Activated B cell treated with CpG ODN at 0.5 μM for 24 hours (primary cell): Measurements from ENCODE around the gene DST. TPM values are rescaled to one million over a fixed set of nuclear protein-coding genes. Genes with fewer than 3 reads are reported as not detected.
"Not testable (repeated sequence)": the region's sequence is repeated elsewhere in the genome, so short reads cannot be mapped to it uniquely, and the experiment has no call there.

ENCODE experiments used
- ATAC-seq: fragments of 200-7000 bp; cut with Tn5 transposase; one replicate; pipeline ENCODE4 v1.10.0; 2021; ENCODE audit warnings: low read depth, mild to moderate bottlenecking, moderate library complexity
- CTCF ChIA-PET: fragments of 350-600 bp; sonication (Branson Sonifier 250); formaldehyde crosslinking; loops from one replicate; lab custom pipeline; 2021; ENCODE audit warnings: antibody characterized with exemption; lab: Charles Lee
- POLR2A ChIA-PET: fragments of 350-600 bp; sonication (Branson Sonifier 250); formaldehyde crosslinking; loops from one replicate; lab custom pipeline; 2021; ENCODE audit warnings: antibody characterized with exemption; lab: Charles Lee
- DNase-seq: peaks from one replicate; pipeline ENCODE4 v3.0.0; 2022
- H3K27ac Mint-ChIP-seq: one replicate; pipeline ENCODE4 v1.8.0; 2020; ENCODE audit warnings: mixed read lengths
- H3K27me3 Mint-ChIP-seq: one replicate; pipeline ENCODE4 v1.8.0; 2021; ENCODE audit warnings: mixed read lengths
- H3K36me3 Mint-ChIP-seq: one replicate; pipeline ENCODE4 v1.8.0; 2021; ENCODE audit warnings: low read depth, mixed read lengths
- H3K4me1 Mint-ChIP-seq: one replicate; pipeline ENCODE4 v1.8.0; 2021; ENCODE audit warnings: mixed read lengths
- H3K4me3 Mint-ChIP-seq: one replicate; pipeline ENCODE4 v1.8.0; 2020; ENCODE audit warnings: mild to moderate bottlenecking, mixed read lengths
- H3K9me3 Mint-ChIP-seq: one replicate; pipeline ENCODE4 v1.8.0; 2020; ENCODE audit warnings: mixed read lengths
- intact Hi-C: fragments of 100-400 bp; cut with micrococcal nuclease; formaldehyde crosslinking; loops from one replicate; pipeline ENCODE4 v1.15.1; 2024
- total RNA-seq: library from RNA; stranded (reverse); gene quantifications from 2 replicates; pipeline ENCODE4 v1.2.3, GENCODE V29; 2022
- TF ChIP-seq, protein P1 (sequence below): fragments of 200-600 bp; IDR thresholded peaks from one replicate; pipeline ENCODE4 v1.8.0; 2022; ENCODE audit warnings: antibody characterized with exemption, mild to moderate bottlenecking

Gene DST
- total RNA-seq, 1 donor from 2014 or later = 1.3 TPM

DNA sequence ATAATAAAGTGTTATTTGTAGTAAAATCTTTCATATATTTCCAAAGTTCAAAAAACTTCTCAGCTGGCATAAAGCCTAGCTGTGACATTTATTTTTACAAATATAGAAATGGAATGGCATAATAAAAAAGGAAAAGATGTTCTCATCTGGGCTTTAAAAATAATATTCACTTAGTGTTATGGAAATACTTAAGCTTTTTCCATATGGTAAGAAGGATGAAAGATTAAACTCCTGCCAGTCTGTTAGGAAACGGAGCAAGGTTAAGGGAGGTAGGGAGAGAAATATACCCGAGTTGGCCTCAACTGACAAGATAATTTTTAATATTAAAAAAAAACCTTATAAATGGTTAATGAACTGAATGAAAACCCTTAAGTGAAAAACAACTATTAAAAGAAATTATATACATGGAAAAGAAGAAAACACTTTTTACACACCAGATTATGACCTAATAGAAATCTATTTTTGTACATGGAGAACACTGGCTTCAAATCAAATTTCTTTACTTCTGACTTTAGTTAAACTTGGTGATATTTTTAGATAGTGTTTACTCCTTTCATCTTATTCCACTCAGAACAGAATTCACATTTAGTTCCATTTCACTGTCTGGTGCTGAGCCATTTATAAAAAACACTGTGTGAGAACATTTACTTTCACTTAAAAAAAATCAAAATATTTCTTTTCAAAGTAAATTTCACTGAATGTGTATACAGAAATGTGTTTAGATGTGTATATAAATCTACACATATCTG lies 137.0 kb downstream of the DST start:
- intact Hi-C loops = no loop called here
- ATAC-seq (no peak), DNase-seq (no peak)
- Mint-ChIP-seq H3K9me3 (no peaks in the 10 kb centered on the region), H3K36me3 (no peaks in the 10 kb centered on the region), H3K4me3 (no peak overlapping the region), H3K27me3 (no peaks in the 10 kb centered on the region), H3K27ac (no peak overlapping the region), H3K4me1 (no peaks in the 10 kb centered on the region)
- ChIA-PET POLR2A (no interaction called here), CTCF (no interaction called here)
- TF ChIP-seq, protein P1, sequence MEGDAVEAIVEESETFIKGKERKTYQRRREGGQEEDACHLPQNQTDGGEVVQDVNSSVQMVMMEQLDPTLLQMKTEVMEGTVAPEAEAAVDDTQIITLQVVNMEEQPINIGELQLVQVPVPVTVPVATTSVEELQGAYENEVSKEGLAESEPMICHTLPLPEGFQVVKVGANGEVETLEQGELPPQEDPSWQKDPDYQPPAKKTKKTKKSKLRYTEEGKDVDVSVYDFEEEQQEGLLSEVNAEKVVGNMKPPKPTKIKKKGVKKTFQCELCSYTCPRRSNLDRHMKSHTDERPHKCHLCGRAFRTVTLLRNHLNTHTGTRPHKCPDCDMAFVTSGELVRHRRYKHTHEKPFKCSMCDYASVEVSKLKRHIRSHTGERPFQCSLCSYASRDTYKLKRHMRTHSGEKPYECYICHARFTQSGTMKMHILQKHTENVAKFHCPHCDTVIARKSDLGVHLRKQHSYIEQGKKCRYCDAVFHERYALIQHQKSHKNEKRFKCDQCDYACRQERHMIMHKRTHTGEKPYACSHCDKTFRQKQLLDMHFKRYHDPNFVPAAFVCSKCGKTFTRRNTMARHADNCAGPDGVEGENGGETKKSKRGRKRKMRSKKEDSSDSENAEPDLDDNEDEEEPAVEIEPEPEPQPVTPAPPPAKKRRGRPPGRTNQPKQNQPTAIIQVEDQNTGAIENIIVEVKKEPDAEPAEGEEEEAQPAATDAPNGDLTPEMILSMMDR = no peak

DNA sequence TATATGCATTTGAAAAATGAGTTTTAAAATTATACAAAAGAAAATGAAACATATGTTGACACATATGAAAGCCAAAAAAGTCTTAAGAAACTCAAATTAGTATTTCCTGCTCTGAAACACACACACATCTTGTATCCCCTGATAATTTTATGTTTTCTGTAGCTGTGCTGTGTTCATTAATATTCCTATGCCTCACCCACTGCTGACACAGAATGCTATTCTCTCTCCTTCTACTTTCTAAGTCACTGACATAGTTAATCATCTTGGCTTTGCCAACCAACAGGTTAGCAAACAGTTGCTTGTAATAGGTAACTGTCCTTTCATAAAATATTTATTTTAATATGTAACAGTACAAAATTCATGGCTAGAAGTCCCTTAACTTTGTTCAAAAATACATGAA lies 140.7 kb downstream of the DST start:
- H3K27ac Mint-ChIP-seq = no peak overlapping the region
- intact Hi-C loops = no loop called here
- no peaks in the 10 kb centered on the region for H3K9me3 Mint-ChIP-seq
- H3K4me3 Mint-ChIP-seq = no peak overlapping the region
- TF ChIP-seq, protein P1 = no peak
- no peaks in the 10 kb centered on the region for H3K4me1 Mint-ChIP-seq
- CTCF ChIA-PET = no interaction called here
- no peak for DNase-seq
- no peak for ATAC-seq
- POLR2A ChIA-PET = no interaction called here
- no peaks in the 10 kb centered on the region for H3K36me3 Mint-ChIP-seq
- no peaks in the 10 kb centered on the region for H3K27me3 Mint-ChIP-seq

DNA sequence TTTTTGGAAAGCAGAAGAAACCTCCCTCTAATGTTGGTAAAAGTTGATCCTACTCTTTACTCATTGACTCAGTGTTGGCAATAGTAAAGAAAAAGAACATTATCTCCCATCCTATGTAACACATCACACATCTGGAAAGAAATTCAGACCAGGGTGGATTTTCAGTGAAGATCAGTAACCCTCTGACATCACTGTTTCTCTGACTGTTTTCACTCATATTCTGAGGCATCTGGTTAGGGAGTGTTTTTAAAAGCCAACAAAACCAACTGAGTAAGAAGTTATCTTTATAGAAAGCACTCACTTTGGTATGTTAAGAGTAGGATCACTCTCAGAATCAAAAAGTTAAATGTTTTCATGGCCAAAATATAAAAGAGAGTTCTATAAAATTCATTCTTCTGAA lies 143.6 kb downstream of the DST start:
- DNase-seq = no peak
- H3K4me1 Mint-ChIP-seq = no peaks in the 10 kb centered on the region
- no peaks in the 10 kb centered on the region for H3K36me3 Mint-ChIP-seq
- H3K4me3 Mint-ChIP-seq = no peak overlapping the region
- no peak overlapping the region for H3K27ac Mint-ChIP-seq
- no peaks in the 10 kb centered on the region for H3K27me3 Mint-ChIP-seq
- ATAC-seq = no peak
- TF ChIP-seq, protein P1 = no peak
- POLR2A ChIA-PET = no interaction called here
- CTCF ChIA-PET = no interaction called here
- intact Hi-C loops = no loop called here
- no peaks in the 10 kb centered on the region for H3K9me3 Mint-ChIP-seq

DNA sequence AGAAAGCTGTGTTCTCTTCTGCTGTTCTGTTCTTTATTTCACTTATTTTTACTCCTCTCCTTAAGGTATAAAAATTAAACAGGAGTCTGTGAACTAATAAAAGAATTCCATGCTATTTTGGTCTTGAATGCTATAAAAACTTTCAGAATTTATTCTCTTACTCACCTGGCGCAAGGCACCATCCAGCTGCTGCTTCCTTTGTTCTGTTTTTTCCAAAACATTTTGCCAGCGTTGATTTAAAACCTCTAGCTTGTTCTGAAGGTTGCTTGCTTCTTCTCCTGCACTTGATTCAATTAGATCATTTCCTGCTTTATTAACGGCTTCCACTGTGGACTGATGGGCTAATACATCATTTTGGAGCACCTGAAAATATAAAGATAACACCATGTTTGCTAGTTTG lies 145.0 kb downstream of the DST start:
- H3K9me3 Mint-ChIP-seq = no peaks in the 10 kb centered on the region
- DNase-seq = no peak
- no peak overlapping the region for H3K27ac Mint-ChIP-seq
- no peak for ATAC-seq
- intact Hi-C loops = no loop called here
- no peaks in the 10 kb centered on the region for H3K36me3 Mint-ChIP-seq
- no peak overlapping the region for H3K4me3 Mint-ChIP-seq
- ChIA-PET POLR2A (no interaction called here), CTCF (no interaction called here)
- no peaks in the 10 kb centered on the region for H3K27me3 Mint-ChIP-seq
- TF ChIP-seq, protein P1 = no peak
- no peaks in the 10 kb centered on the region for H3K4me1 Mint-ChIP-seq

DNA sequence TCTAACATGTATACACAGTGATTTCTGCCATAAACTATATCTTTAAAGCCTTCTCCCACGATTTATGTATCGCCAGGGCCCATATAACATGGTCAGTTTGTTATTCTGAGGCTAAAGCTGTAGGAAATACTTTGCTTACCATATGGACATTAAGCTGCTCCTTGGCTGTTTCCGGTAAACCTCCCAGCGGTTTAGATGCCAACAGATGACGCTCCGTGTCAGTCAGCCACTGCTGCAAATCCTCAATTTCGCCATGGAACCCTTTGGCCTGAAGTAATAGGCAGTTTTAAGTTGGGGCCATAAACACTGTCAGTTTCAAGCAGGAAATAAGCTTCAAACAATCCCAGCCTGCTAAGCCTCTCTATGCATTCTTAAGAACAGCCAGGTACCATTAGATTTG lies 145.4 kb downstream of the DST start:
- no peaks in the 10 kb centered on the region for H3K27me3 Mint-ChIP-seq
- TF ChIP-seq, protein P1 = no peak
- CTCF ChIA-PET = no interaction called here
- no peaks in the 10 kb centered on the region for H3K4me1 Mint-ChIP-seq
- H3K36me3 Mint-ChIP-seq = no peaks in the 10 kb centered on the region
- intact Hi-C loops = no loop called here
- ATAC-seq (no peak), DNase-seq (no peak)
- H3K27ac Mint-ChIP-seq = no peak overlapping the region
- H3K9me3 Mint-ChIP-seq = no peaks in the 10 kb centered on the region
- POLR2A ChIA-PET = no interaction called here
- no peak overlapping the region for H3K4me3 Mint-ChIP-seq

DNA sequence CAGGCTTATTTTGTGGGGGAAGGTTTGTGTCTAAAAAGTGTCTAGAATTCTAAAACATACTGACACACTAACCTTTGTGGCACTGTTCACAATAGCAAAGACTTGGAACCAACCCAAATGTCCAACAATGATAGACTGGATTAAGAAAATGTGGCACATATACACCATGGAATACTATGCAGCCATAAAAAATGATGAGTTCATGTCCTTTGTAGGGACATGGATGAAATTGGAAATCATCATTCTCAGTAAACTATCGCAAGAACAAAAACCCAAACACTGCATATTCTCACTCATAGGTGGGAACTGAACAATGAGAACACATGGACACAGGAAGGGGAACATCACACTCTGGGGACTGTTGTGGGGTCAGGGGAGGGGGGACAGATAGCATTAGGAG lies 146.0 kb downstream of the DST start:
- ATAC-seq, H3K27ac Mint-ChIP-seq, H3K36me3 Mint-ChIP-seq, DNase-seq, CTCF ChIA-PET, H3K27me3 Mint-ChIP-seq, H3K4me1 Mint-ChIP-seq, H3K4me3 Mint-ChIP-seq, POLR2A ChIA-PET, H3K9me3 Mint-ChIP-seq, intact Hi-C loops: not testable (repeated sequence)
